Activated CD4-positive, alpha-beta T cell treated with anti-CD3 and anti-CD28 coated beads for 4 hours (primary cell): ENCODE measurements around the gene TCF4.

Experiments
- DNase-seq, 2 donors: peaks; one replicate each; pipeline ENCODE4 v3.0.0-alpha.2; 2020

Gene TCF4

GRCh38 chr18:55585065-55585919 is 2.7 kb downstream of the TCF4 start:
- no peak for DNase-seq

DNA sequence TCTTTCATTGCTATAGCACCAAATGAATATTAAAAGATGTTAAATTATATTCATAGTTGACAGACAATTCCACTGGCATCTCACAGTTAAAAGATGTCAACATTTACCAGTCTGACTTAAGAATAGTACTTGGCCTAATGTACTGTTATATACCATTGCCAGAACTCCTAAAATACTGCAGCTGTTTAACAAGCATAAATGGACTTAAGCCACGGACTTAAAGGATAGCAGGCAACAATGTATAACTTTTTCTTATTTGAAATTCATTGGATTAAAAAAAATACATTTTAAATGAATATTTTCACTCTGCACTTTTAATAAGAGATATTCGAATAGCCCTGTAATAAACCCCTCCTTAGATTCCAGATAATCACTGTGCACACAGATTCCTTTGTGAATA is 3.8 kb downstream of the TCF4 start:
- no peak for DNase-seq

DNA sequence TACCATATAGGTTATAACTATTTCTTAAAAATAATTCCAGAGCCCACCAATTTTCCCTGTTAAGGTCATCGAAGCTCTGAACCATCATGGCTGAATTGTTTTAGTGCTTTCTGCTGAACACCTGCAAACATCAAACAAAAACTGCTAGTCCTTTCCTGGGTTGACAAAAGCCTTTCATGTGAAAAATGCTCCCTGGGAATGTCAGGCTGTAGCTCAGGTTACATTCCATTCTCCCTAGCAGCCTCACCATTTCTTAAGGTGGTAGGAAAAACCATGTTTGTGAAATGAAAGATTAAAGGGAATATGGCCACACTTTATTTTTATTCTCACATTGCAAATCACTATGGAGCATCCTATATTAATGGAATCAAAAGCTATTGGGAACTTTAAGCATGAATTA is 5.7 kb downstream of the TCF4 start:
- DNase-seq, result no peak

DNA sequence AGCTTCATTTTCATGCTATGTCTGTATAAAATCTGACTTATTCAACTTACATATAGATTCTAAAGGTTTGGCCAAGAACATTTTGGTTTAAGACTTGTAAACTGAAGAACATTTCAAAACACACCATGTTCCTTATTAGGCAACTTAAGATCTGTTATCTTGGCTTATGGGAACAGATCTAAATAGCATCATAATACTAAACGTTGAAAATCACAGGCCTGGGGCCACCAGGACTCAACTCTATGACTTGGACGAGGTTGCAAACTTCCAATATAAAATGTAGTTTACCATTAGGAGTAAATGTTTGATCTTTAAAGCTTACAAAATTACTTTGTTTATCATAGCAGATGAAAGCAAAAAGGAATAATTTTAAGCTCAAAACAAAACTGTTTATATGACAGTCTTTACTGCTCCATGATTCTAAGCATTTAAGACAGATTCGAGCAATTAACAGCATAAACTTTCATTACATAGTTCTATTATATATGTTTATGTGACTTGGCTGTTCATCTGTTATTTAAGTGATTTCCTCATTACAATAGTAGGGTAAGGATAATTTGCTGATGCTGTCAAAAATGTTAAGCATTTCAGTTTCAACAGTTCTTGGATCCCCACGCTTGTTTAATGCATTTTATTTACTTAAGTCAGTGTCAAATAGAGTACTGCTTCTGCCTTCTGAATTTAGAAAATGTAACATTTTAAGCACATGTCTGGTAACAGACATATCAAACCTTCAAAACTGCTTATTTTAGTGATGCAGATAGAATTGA is 8.3 kb downstream of the TCF4 start:
- no peak for DNase-seq

- no peak for DNase-seq
These were observed 10.0 kb downstream of the TCF4 start for GRCh38 chr18:55577812-55578539.

- DNase-seq, result no peak
These were observed 12.0 kb downstream of the TCF4 start for GRCh38 chr18:55576001-55576400.

DNA sequence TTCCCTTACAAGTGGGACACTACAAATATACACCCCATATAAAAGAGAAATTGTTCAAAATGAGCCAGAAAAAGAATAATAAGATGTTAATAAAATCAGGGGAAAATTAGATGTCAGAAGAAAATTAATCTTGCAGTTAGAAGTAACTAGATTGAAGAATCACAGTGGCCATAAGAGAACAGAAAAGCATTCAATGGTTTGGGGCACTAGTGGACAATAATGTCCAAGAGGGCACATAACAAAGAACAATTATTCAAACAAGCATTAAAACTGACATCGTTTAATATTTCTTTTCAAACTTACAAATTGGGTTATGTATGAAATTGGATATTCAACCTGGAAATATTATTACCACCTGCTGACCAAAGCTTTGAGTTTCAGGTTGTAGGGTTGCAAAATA is 12.9 kb downstream of the TCF4 start:
- no peak for DNase-seq

DNA sequence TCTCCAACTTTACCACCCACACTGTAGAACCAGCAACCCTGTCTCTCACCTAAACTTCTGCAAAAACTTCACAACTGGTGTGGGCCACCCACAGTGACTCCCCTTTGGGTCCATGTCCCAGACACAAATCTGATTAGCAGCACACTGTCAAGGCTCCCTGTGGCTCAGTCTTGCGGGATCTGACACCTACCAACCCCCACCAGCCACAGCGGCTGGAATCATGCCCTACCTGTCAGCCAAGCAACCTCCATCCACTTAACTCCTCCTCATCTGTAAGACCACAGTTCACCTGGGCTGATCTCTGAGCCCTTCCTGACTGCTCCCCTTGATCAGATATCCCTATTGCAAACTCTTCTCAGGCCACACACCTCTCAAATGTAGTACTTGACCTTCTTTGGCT is 14.6 kb downstream of the TCF4 start:
- DNase-seq, result no peak

- DNase-seq, result no peak
These were observed 17.0 kb downstream of the TCF4 start for GRCh38 chr18:55570966-55571365.

DNA sequence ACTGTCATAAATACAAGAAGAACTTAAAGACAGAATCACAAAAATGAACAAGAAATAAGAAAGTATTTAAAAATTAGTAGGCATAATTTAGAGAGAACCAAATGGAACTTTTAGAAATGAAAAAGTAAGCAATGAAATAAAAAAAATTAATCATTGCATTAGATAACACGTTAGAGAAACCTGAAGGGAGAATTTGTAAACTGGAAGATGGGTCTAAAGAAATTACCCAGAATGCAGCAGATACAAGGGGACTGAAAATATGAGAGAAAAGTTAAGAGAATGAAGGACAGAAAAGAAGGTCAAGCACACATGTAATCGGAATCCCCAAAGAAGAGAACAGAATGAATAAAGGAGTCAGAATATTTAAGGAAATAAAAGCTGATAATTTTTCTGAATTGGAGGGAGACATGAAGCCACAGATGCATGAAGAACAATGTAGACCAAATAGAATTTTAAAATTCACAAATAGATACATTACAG is 21.5 kb downstream of the TCF4 start:
- DNase-seq, result no peak

DNA sequence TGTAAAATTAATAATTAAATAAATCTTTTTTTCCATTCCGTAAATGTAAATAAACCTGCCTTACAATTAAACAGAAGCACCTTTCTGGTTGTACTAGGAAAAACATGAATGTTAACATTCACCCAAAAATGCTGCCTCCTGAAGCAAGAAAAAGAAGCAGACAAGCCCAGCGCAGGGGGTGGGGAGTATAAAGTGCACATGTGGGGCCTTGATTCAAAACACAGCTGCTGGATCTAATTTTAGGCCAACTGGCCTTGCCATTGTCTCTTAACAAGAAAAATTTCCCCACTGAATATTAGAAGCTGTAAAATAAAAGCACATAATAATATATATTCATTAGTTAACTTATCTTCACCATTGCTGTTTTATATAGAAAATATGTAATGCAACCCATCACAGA is 28.3 kb downstream of the TCF4 start:
- no peak for DNase-seq

DNA sequence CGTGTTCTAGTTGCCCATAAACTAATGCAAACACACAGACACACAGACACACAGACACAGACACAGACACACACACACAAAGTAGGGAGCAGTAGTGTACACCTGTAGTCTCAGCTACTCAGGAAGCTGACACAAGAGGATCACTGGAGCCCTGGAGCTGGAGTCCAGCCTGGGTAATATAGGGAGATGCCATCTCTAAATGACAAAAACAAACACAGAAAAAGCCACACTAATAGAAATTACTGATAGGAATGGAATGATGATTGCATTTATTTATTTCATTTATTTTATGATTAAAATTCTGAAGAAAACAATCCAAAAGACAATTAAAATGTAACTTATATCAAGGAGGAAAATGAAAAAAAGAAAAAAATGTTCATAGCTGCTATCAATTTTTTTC is 30.8 kb downstream of the TCF4 start:
- no peak for DNase-seq

DNA sequence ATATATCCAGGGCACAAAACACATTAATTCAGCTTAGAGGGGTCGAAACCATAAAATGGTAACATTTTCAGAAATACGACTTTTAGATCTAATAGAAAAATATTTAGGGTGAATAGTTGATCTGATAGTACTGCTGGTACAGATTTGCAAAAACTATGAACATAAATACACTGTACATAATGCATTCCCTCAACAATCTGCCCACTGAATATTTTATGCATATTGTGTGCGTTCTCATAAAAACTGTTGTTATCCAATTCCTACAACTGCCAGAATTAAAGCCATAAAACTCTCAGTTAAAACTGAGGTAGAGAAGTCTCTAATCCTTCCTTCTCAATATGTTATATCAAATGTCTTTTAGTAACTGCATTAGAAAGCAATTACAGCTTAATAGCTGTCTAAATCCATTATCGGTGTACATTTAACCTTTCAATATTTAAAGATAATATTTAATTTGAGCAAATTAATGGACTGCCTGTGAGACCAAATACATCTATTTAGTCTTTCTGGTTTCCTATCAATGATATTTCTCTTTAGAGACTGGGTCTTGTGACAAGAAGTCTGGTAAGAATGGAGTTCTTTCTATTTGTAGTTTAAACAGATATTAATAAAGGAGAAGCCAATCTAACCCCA is 32.5 kb downstream of the TCF4 start:
- no peak for DNase-seq

DNA sequence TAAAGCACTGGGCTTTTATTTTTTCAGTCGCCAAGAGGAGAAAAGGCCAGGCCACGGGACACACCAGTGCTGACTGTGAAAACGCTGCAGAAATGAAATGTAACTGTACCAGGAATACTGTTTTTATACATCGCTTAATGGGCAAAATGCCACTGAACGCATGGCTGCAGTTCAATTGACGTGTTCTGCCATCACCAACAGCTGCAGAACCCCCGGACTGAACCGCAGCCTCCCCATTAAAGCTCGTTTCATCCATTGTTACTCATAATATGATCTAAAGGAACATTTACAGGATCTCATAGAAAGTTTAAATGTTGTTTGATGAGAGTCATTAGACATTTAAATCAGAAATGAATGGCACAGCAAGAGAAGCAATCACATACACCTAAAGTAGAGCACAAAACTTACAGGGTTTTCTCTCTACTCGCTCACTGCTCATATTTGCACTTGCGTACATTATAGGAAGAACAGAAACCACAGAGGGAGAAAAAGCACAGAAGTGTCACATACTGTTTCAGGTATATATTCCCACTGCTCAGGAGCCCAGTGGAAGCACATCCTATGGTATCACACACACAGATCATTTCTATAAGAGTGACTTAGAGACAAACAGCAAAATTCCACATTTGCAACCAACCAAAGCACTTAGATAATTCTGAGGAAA is 35.3 kb downstream of the TCF4 start:
- DNase-seq, result no peak

DNA sequence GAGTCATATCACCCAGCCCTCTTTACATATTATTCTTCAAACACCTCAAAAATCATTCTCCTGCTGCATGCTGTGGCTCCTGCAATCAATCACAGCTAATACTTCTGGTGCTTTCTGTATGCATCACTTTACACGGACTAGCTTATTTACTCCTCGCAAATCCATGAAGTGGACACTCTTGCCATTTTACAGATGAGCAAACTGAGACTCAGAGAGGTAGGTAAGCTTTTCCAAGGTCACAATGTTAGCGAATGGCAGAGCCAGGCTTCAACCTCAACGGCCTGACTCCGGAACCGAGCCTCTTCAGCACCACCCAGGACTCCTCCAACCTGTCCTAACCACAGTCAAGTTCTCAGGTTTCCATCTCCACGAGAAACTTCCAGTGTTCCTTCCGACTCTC is 36.8 kb downstream of the TCF4 start:
- DNase-seq, result no peak

GRCh38 chr18:55550471-55550870 is 37.5 kb downstream of the TCF4 start:
- DNase-seq, result no peak

GRCh38 chr18:55549474-55550104 is 38.4 kb downstream of the TCF4 start:
- DNase-seq, result no peak

- no peak for DNase-seq
These were observed 40.3 kb downstream of the TCF4 start for GRCh38 chr18:55547705-55548056.

DNA sequence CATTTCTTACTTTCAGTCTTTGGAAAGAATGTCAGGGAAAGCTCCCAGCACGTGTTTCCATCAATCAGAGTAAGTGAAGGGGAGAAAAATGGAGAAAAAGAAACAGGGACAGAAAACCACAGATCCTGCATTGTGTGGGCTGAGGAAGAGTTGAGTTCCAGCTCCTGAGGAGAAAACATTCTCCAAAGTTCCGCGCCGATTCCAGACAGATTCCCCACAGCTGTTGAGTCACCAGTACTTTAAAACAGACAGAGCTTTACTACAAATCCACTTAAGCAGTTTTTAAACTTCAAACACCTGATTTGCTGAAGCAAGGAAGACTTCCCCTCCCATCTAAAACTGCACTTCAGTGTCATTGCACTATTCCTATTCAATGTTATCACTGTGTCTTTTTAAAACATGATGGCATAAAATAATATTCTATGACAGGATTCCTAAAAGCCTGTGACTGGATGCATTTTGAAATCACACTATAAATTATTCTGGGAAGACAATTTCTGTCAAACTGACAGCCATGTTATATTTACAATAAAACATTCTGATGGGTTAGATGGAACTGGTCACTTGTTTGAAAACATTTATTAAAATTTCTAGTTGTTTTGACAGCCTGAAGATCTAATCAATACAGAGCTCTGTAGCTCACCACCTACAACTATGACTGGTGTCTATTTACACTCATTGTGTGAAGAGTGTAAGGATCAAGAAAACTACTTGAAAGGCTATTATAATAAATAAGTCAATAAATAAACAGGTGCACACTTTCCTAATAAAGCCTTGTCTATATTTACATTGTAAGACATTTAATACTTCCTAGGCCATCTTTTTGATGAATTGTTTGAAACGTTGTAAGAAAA is 40.9 kb downstream of the TCF4 start:
- DNase-seq, result no peak

DNA sequence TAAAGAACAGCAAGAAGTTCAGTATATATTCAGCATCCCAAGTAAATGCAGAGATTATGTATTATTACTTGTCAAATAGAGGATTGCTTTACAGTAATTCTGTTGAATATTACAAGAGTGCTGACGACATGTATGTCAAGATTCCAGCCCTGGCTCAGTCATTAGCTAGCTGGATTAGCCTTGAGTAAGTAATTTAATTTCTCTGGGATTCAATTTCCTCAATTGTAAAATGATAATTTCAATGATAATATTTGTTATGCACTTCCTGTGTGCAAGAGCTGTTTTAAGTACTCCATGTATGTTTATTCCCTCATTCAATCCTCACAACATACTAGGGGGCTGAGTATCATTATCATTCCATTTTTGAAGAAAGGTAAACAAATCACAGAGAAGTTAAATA is 44.0 kb downstream of the TCF4 start:
- no peak for DNase-seq

DNA sequence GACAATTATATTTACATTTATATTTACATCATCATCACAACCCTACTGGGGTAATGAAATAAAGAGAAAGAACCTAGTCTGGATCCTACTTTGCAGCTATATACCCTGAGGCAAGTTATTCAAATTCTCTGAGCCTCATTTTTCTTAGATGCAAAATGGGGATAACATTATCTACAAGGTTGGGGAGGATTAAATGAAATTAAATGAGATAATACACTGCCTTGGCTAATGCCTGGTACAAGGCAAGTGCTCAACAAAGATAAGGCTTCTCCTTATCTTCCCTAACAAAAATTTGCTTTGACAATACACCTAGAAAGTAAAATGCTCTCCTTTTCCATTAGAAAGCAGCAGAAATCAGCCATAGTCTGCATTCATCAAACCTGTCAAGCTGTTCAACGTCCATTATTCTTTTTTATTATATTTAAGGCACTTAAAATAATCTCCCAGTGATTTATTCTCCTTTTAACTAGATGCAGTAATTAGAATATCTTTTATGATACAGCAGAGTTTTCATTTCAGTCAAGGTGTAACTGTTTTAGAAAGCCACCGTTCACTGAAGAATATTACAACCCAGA is 44.8 kb downstream of the TCF4 start:
- DNase-seq, result no peak
